Breast epithelium (tissue), 4 donors: ENCODE results near the gene SLTM. TPM values are rescaled to one million over a fixed set of nuclear protein-coding genes. Genes with fewer than 3 reads are reported as not detected.

Experiments
- DNase-seq, 2 donors: peaks; one replicate each; pipeline ENCODE4 v3.0.0-alpha.2; 2019; ENCODE audit warnings: low spot score in 2 of 2
- H3K27ac ChIP-seq, 2 donors: fragments of 200-600 bp; sonication (generic) in 1 of 2; one replicate each; pipeline ENCODE4 v1.5.1; 2016 to 2019; ENCODE audit warnings: mild to moderate bottlenecking in 1 of 2
- H3K27me3 ChIP-seq, 2 donors: fragments of 200-600 bp; sonication (generic) in 1 of 2; one replicate each; pipeline versions ENCODE4 v1.5.1 to v1.6.0; 2017 to 2019; ENCODE audit warnings: control low read depth in 1 of 2, mild to moderate bottlenecking in 1 of 2
- H3K36me3 ChIP-seq: fragments of 200-600 bp; one replicate; pipeline ENCODE4 v1.5.1; 2019
- H3K4me1 ChIP-seq, 2 donors: fragments of 200-600 bp; sonication (generic); one replicate each; pipeline ENCODE4 v1.5.1; 2016 to 2019; ENCODE audit warnings: control low read depth in 1 of 2
- H3K4me3 ChIP-seq, 3 donors: fragments of 200-600 bp; sonication (generic); 1 replicate in 2 of 3; 2 replicates in 1 of 3; pipeline ENCODE4 v1.5.1; 2016 to 2019; ENCODE audit warnings: mild to moderate bottlenecking in 3 of 3, moderate library complexity in 2 of 3
- H3K9me3 ChIP-seq, 2 donors: fragments of 200-600 bp; sonication (generic) in 1 of 2; one replicate each; pipeline ENCODE4 v1.5.1; 2016 to 2019; ENCODE audit warnings: control low read depth in 1 of 2
- POLR2A ChIP-seq: fragments of 450-650 bp; IDR thresholded peaks from one replicate; pipeline ENCODE4 v1.6.1; 2016; ENCODE audit warnings: antibody characterized with exemption, mild to moderate bottlenecking, moderate library complexity
- POLR2AphosphoS5 ChIP-seq, 3 donors: sonication (generic); formaldehyde crosslinking; IDR thresholded peaks; one replicate each; pipeline ENCODE4 v1.6.1; 2017; ENCODE audit warnings: antibody characterized with exemption in 3 of 3
- intact Hi-C: fragments of 100-400 bp; cut with DNase I; formaldehyde crosslinking; loops from one replicate; pipeline ENCODE4 v1.15.1; 2023; ENCODE audit warnings: low total_unique reads
- total RNA-seq, 3 donors: library from RNA; depleted of rRNA; stranded (reverse); fragments of >200 nt; gene quantifications; one replicate each; pipeline ENCODE4 v1.1.0, GENCODE V29; 2016
- TF ChIP-seq, protein P1 (sequence below), 3 donors: fragments of 450-650 bp; IDR thresholded peaks; one replicate each; pipeline ENCODE4 v1.5.1; 2016 to 2017; ENCODE audit warnings: antibody characterized with exemption in 3 of 3, mild to moderate bottlenecking in 3 of 3, moderate library complexity in 3 of 3

SLTM gene
- total RNA-seq, 3 donors from 2014 or later = 102 to 195 (median 163) TPM

- Histone ChIP-seq H3K9me3 (no peaks in the 10 kb centered on the region), H3K27ac (no peak overlapping the region), H3K4me3 (no peak overlapping the region), H3K36me3 (no peaks in the 10 kb centered on the region), H3K27me3 (no peaks in the 10 kb centered on the region), H3K4me1 (no peaks in the 10 kb centered on the region)
- TF ChIP-seq POLR2A (no peak), POLR2AphosphoS5 (IDR thresholded peaks at IDR 0.05) (no peak)
- TF ChIP-seq, protein P1, sequence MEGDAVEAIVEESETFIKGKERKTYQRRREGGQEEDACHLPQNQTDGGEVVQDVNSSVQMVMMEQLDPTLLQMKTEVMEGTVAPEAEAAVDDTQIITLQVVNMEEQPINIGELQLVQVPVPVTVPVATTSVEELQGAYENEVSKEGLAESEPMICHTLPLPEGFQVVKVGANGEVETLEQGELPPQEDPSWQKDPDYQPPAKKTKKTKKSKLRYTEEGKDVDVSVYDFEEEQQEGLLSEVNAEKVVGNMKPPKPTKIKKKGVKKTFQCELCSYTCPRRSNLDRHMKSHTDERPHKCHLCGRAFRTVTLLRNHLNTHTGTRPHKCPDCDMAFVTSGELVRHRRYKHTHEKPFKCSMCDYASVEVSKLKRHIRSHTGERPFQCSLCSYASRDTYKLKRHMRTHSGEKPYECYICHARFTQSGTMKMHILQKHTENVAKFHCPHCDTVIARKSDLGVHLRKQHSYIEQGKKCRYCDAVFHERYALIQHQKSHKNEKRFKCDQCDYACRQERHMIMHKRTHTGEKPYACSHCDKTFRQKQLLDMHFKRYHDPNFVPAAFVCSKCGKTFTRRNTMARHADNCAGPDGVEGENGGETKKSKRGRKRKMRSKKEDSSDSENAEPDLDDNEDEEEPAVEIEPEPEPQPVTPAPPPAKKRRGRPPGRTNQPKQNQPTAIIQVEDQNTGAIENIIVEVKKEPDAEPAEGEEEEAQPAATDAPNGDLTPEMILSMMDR (IDR thresholded peaks at IDR 0.05) = no peak
- intact Hi-C loops = no loop called here
- no peak for DNase-seq
Measured at GRCh38 chr15:58977887-58978286, 44.4 kb upstream of the SLTM start.

DNA sequence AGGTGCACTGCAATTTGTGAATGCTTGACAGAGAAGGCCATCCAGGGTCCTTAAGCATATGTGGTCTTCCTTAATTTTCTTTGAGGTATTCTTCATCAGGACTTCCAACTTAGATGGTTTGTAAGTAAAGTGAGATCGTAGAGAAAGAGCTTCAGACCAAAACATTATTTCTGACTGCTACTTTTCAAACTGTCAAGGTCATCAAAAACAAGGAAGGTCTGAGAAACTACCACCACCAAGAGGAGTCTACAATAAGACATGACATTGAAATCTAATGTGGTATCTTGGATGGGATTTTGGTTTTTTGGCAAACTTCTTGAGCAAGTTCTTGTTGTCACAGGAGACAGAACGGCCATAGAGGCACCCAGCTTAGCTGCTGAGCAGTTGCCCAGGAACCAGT is 34.0 kb upstream of the SLTM start:
- DNase-seq = no peak
- H3K27ac ChIP-seq = no peak overlapping the region
- H3K4me3 ChIP-seq = no peak overlapping the region
- no peaks in the 10 kb centered on the region for H3K27me3 ChIP-seq
- H3K36me3 ChIP-seq = no peaks in the 10 kb centered on the region
- TF ChIP-seq, protein P1 (IDR thresholded peaks at IDR 0.05) = no peak
- TF ChIP-seq POLR2A = no peak
- TF ChIP-seq POLR2AphosphoS5 (IDR thresholded peaks at IDR 0.05) = no peak
- intact Hi-C loops = no loop called here
- H3K9me3 ChIP-seq = no peaks in the 10 kb centered on the region
- no peaks in the 10 kb centered on the region for H3K4me1 ChIP-seq

- H3K9me3 ChIP-seq = no peaks in the 10 kb centered on the region
- H3K4me1 ChIP-seq = no peaks in the 10 kb centered on the region
- TF ChIP-seq, protein P1 (IDR thresholded peaks at IDR 0.05) = no peak
- TF ChIP-seq POLR2AphosphoS5 (IDR thresholded peaks at IDR 0.05) = no peak
- no peak for TF ChIP-seq POLR2A
- H3K27ac ChIP-seq = no peak overlapping the region
- H3K27me3 ChIP-seq = no peaks in the 10 kb centered on the region
- no peak for DNase-seq
- no peak overlapping the region for H3K4me3 ChIP-seq
- H3K36me3 ChIP-seq = no peaks in the 10 kb centered on the region
- intact Hi-C loops = no loop called here
Measured at GRCh38 chr15:58966698-58967097, 33.2 kb upstream of the SLTM start.

DNA sequence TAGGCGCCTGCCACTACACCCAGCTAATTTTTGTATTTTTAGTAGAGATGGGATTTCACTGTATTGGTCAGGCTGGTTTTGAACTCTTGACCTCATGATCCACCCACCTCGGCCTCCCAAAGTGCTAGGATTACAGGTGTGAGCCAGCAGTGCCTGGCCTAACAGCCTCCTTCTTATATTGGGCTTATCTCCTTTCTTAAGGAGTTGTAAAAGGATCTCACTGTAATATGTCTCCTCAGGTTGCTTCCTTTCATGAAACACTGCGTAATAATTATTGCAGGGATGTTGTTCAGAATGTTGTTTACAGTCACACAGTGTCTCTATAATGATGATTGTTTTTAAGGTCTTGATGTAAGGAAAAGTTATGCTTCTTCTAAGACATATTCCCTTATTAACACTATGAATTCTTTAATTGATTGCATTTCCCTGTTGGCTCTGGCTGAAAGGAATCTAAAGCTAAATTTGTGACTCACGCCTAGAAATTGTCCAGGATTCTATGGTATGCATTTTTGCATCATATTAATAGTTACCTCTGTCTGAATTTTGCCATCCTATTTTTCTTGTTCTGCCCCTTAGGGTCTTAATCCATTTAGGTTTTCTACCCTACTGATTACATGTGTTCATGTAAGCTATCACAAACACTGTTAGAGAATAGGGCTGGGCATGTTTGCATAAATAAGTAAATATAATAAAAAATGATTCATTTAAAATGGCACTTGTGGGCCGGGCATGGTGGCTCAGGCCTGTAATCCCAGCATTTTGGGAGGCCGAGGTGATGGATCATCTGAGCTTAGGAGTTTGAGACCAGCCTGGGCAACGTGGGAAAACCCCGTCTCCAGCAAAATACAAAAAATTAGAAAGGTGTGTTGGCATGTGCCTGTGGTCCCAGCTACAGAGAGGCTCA is 29.4 kb upstream of the SLTM start:
- no peaks in the 10 kb centered on the region for H3K36me3 ChIP-seq
- no peak overlapping the region for H3K27ac ChIP-seq
- no peaks in the 10 kb centered on the region for H3K27me3 ChIP-seq
- no peaks in the 10 kb centered on the region for H3K4me1 ChIP-seq
- intact Hi-C loops = no loop called here
- DNase-seq = no peak
- H3K4me3 ChIP-seq = no peak overlapping the region
- TF ChIP-seq POLR2AphosphoS5 (IDR thresholded peaks at IDR 0.05) (no peak), POLR2A (no peak)
- TF ChIP-seq, protein P1 (IDR thresholded peaks at IDR 0.05) = no peak
- H3K9me3 ChIP-seq = no peaks in the 10 kb centered on the region

- no peak overlapping the region for H3K27ac ChIP-seq
- TF ChIP-seq POLR2A = no peak
- TF ChIP-seq POLR2AphosphoS5 (IDR thresholded peaks at IDR 0.05) = no peak
- TF ChIP-seq, protein P1 (IDR thresholded peaks at IDR 0.05) = no peak
- no peaks in the 10 kb centered on the region for H3K4me1 ChIP-seq
- no peak for DNase-seq
- no peaks in the 10 kb centered on the region for H3K9me3 ChIP-seq
- H3K4me3 ChIP-seq = no peak overlapping the region
- intact Hi-C loops = no loop called here
- no peaks in the 10 kb centered on the region for H3K36me3 ChIP-seq
- H3K27me3 ChIP-seq = no peaks in the 10 kb centered on the region
Measured at GRCh38 chr15:58962136-58962535, 28.7 kb upstream of the SLTM start.
